Heart right ventricle (tissue), 16 donors: Measurements from ENCODE around the gene KCNJ3. TPM values are rescaled to one million over a fixed set of nuclear protein-coding genes. Genes with fewer than 3 reads are reported as not detected.
A peak's percentile ranks its signal among the peaks of the same experiment; 100 is the strongest.

Experiments
- ATAC-seq, 8 donors: fragments of 200-7000 bp; cut with Tn5 transposase; one replicate each; pipeline ENCODE4 v1.9.1; 2020; ENCODE audit warnings: mild to moderate bottlenecking in 8 of 8, moderate library complexity in 8 of 8, moderate number of reproducible peaks in 1 of 8
- DNase-seq, 2 donors: peaks; one replicate each; pipeline ENCODE4 v3.0.0-alpha.2; 2020
- H3K27ac ChIP-seq, 10 donors: fragments of 200-600 bp; sonication (generic) in 2 of 10; one replicate each; pipeline versions ENCODE4 v1.5.0 to v1.8.0; 2020 to 2022; ENCODE audit warnings: mild to moderate bottlenecking in 3 of 10
- H3K27me3 ChIP-seq, 7 donors: fragments of 200-600 bp; one replicate each; pipeline ENCODE4 v1.8.0; 2021 to 2022; ENCODE audit warnings: mild to moderate bottlenecking in 2 of 7
- H3K36me3 ChIP-seq, 9 donors: fragments of 200-600 bp; sonication (generic) in 1 of 9; one replicate each; pipeline versions ENCODE4 v1.5.0 to v1.8.0; 2020 to 2022; ENCODE audit warnings: mild to moderate bottlenecking in 2 of 9
- H3K4me1 ChIP-seq, 9 donors: fragments of 200-600 bp; sonication (generic) in 1 of 9; one replicate each; pipeline versions ENCODE4 v1.5.0 to v1.8.0; 2020 to 2022; ENCODE audit warnings: mild to moderate bottlenecking in 4 of 9
- H3K4me3 ChIP-seq, 10 donors: fragments of 200-600 bp; sonication (generic) in 2 of 10; one replicate each; pipeline versions ENCODE4 v1.5.0 to v1.8.0; 2020 to 2022; ENCODE audit warnings: mild to moderate bottlenecking in 7 of 10, moderate library complexity in 2 of 10
- H3K9me3 ChIP-seq, 11 donors: fragments of 200-600 bp in 10 of 11; sonication (generic) in 2 of 11; one replicate each; pipeline versions ENCODE4 v1.5.0 to v1.8.0; 2013 to 2022; ENCODE audit warnings: mild to moderate bottlenecking in 2 of 11, control low read depth in 1 of 11, moderate library complexity in 1 of 11
- CTCF ChIP-seq, 9 donors: fragments of 200-600 bp; sonication (generic) in 2 of 9; IDR thresholded peaks; one replicate each; pipeline versions ENCODE4 v1.5.0 to v1.8.0; 2021 to 2022; ENCODE audit warnings: antibody characterized with exemption in 9 of 9, mild to moderate bottlenecking in 5 of 9, moderate library complexity in 1 of 9
- WGBS, 2 donors: extraction: QIAGEN DNeasy Blood & Tissue Kit; methylation state at CpG; one replicate each; pipeline ENCODE4 v1.1.7; 2013; ENCODE audit warnings: inconsistent platforms in 1 of 2; 5-methylcytosine and 5-hydroxymethylcytosine counted together
- intact Hi-C, 10 donors: fragments of 100-400 bp; cut with DNase I; formaldehyde crosslinking; loops; one replicate each; pipeline versions ENCODE4 v1.11.1 to v1.14.2; 2022
- polyA plus RNA-seq, 2 donors: library from polyadenylated mRNA; stranded (reverse); fragments of 200-250 nt; gene quantifications; one replicate each; pipeline ENCODE4 v1.2.3, GENCODE V29; 2013
- total RNA-seq, 10 donors: library from RNA; stranded (reverse); fragmentation: NEBNext Ultra II Directional in 3 of 10; extraction: Animal tissue kit (Norgen Biotek cat#: 25700) in 3 of 10; gene quantifications; one replicate each; pipeline versions ENCODE4 v1.2.1 to v1.2.4, GENCODE V29; 2021 to 2023
- donor health status: Arrhythmogenic right ventricular cardiomyopathy.
- donor health status: ischemic (EF 13 %, LVEDD 7.1; RV severe dilation, severe dysfunction).
- donor health status: healthy with polysubstance abuse.
- donor health status: DM: no; HTN: yes; CAD: no.
- donor health status: DM: no; HTN: no; CAD: no.
- donor health status: ischemic (EF 25% LVEDD 6.9; RV normal size, moderate dysfunction).
- donor health status: ischemic (EF 25% LVEDD 5.7; RV mildly dilated, moderate dysfunction).
- donor health status: healthy.
- donor health status: DM: yes; HTN: yes; CAD: no.
- donor health status: Ischemic cardiomyopathy.
- donor health status: ischemic (EF 35%, LVEDD 5.7; RV mildly dilated, moderate dysfunction).
- donor health status: nonischemic (EF 11% LVEDD 7.7; RV severe dilation, severe dysfunction).
- donor health status: DM: yes; HTN: yes; CAD: no.
- donor health status: PGD.
- donor health status: ischemic (EF 29% LVEDD 5.4; RV normal size, mild dysfunction).
- donor health status: nonischemic (EF 23%, LVEDD 6.1; RV moderate dilation, normal function).

KCNJ3 gene
- total and polyA plus RNA-seq, 12 donors = 0.01 to 4.7 (median 1.5) TPM

GRCh38 chr2:154688373-154688772 lies 10.1 kb upstream of the KCNJ3 start:
- TF ChIP-seq CTCF (IDR thresholded peaks at IDR 0.05) = no peak
- H3K4me1 ChIP-seq = no peaks in the 10 kb centered on the region
- H3K36me3 ChIP-seq = no peaks in the 10 kb centered on the region
- H3K27me3 ChIP-seq = no peaks in the 10 kb centered on the region
- no peaks in the 10 kb centered on the region for H3K9me3 ChIP-seq
- ATAC-seq = no peak
- intact Hi-C loops = no loop called here
- 88 to 89% methylated on average over 1 of the region's 1 CpG for WGBS, 2 donors
- no peak overlapping the region for H3K27ac ChIP-seq
- no peak for DNase-seq
- no peak overlapping the region for H3K4me3 ChIP-seq

GRCh38 chr2:154689158-154689557 lies 9.3 kb upstream of the KCNJ3 start:
- intact Hi-C loops = no loop called here
- H3K4me1 ChIP-seq = no peaks in the 10 kb centered on the region
- no peaks in the 10 kb centered on the region for H3K9me3 ChIP-seq
- H3K27me3 ChIP-seq = no peaks in the 10 kb centered on the region
- TF ChIP-seq CTCF (IDR thresholded peaks at IDR 0.05) = no peak
- H3K27ac ChIP-seq = no peak overlapping the region
- no peak overlapping the region for H3K4me3 ChIP-seq
- 34 to 41% methylated on average over 1 of the region's 1 CpG for WGBS, 2 donors
- DNase-seq (no peak), ATAC-seq (no peak)
- H3K36me3 ChIP-seq = no peaks in the 10 kb centered on the region

- Histone ChIP-seq H3K4me3 (no peak overlapping the region), H3K4me1 (peaks cover 0 to 16% (median 7%) of the 10 kb centered on the region in 9 donors), H3K27me3 (peaks cover 0 to 24% (median 18%) of the 10 kb centered on the region in 7 donors), H3K9me3 (no peaks in the 10 kb centered on the region), H3K27ac (no peak overlapping the region), H3K36me3 (no peaks in the 10 kb centered on the region)
- 46 to 49% methylated on average over 5 of the region's 5 CpGs for WGBS, 2 donors
- no peak for DNase-seq
- intact Hi-C loops = no loop called here
- no peak for TF ChIP-seq CTCF (IDR thresholded peaks at IDR 0.05)
- ATAC-seq = no peak
These were observed 5.6 kb upstream of the KCNJ3 start for GRCh38 chr2:154692927-154693326.

GRCh38 chr2:154693741-154694340 lies 4.7 kb upstream of the KCNJ3 start:
- peaks cover 0 to 33% (median 27%) of the 10 kb centered on the region in 7 donors for H3K27me3 ChIP-seq
- H3K36me3 ChIP-seq = no peaks in the 10 kb centered on the region
- no peaks in the 10 kb centered on the region for H3K9me3 ChIP-seq
- ATAC-seq = no peak
- H3K27ac ChIP-seq = no peak overlapping the region
- peaks cover 0 to 25% (median 13%) of the 10 kb centered on the region in 9 donors for H3K4me1 ChIP-seq
- intact Hi-C loops = no loop called here
- TF ChIP-seq CTCF (IDR thresholded peaks at IDR 0.05) = no peak
- H3K4me3 ChIP-seq = no peak overlapping the region
- peak in 1 of 2 donors; percentile 19 for DNase-seq
- 40% methylated on average over 3 of the region's 3 CpGs for WGBS, 2 donors
